ENCODE data around the gene CCDC77. TPM values are rescaled to one million over a fixed set of nuclear protein-coding genes. Genes with fewer than 3 reads are reported as not detected.

Gene CCDC77
- polyA plus RNA-seq, 1 of the 3 experiments (the other 2 are of a cell fraction): 5.9 TPM

- TF ChIP-seq USF1 (IDR thresholded peaks at IDR 0.05; ENCODE audit: borderline replicate concordance, low read depth) (no peak), FOSL2 (IDR thresholded peaks at IDR 0.05; ENCODE audit: borderline replicate concordance, low read depth) (no peak), GATA2 (CRISPR knock-in tag; IDR thresholded peaks at IDR 0.05) (no peak), EP300 (IDR thresholded peaks at IDR 0.05; ENCODE audit: borderline replicate concordance in 1 of 2, low read depth in 1 of 2, low read length in 1 of 2) (no peak), GABPA (IDR thresholded peaks at IDR 0.05; ENCODE audit: low read depth) (no peak), JUND (IDR thresholded peaks at IDR 0.05) (no peak), ZBTB33 (IDR thresholded peaks at IDR 0.05; ENCODE audit: borderline replicate concordance, low read depth) (no peak), EZH2phosphoT487 (IDR thresholded peaks at IDR 0.05; ENCODE audit: borderline replicate concordance, low read depth) (no peak), SMC3 (IDR thresholded peaks at IDR 0.05; ENCODE audit: low read depth, low read length) (no peak), RXRA (IDR thresholded peaks at IDR 0.05; ENCODE audit: borderline replicate concordance, low read depth) (no peak), USF2 (IDR thresholded peaks at IDR 0.05; ENCODE audit: borderline replicate concordance, low read depth, low read length) (no peak), RFX5 (IDR thresholded peaks at IDR 0.05; ENCODE audit: low read length) (no peak), FOXJ3 (CRISPR knock-in tag; IDR thresholded peaks at IDR 0.05) (no peak)
- peaks cover 24 to 35% of the 10 kb centered on the region in 2 experiments for H3K36me3 ChIP-seq (replicated peaks in 1 of 2; ENCODE audit: control insufficient read depth in 1 of 2, insufficient read depth in 2 of 2, low read length in 1 of 2)
- H3K4me3 ChIP-seq (ENCODE audit: low read depth in 2 of 2, low read length in 1 of 2): peak overlapping the region; percentile 85 to 87
- peak overlapping the region; percentile 96 for H3K9ac ChIP-seq
- ChIA-PET POLR2A (interaction anchor here (2.4 kb wide), 1 partner anchor 14 kb away, joined by 16 read pairs; the partner anchor contains the start of gene CCDC77), CTCF (interaction anchor here (0.6 kb wide), 1 partner anchor 159 kb away, joined by 3 read pairs; no protein-coding TSS in a partner anchor)
- H3K9me2 ChIP-seq: no peaks in the 10 kb centered on the region
- H3K4me1 ChIP-seq (ENCODE audit: control insufficient read depth in 1 of 2, insufficient read depth in 2 of 2, low read depth in 1 of 2, low read length in 1 of 2): peaks cover 0 to 3% of the 10 kb centered on the region in 2 experiments; a peak in 3 of 4 replicates
- peak overlapping the region; percentile 79 for H3K4me2 ChIP-seq
- no peaks in the 10 kb centered on the region for H3K9me3 ChIP-seq
- H2AFZ ChIP-seq (ENCODE audit: low read depth): no peak overlapping the region
- H3K27ac ChIP-seq (ENCODE audit: low read depth in 2 of 2, low read length in 1 of 2): peak overlapping the region; percentile 97 to 99; a peak in 3 of 4 replicates
- WGBS (ENCODE audit: low lambda C conversion rate): 0% methylated on average over 2 of the region's 2 CpGs
- peaks cover 61% of the 10 kb centered on the region for H3K79me2 ChIP-seq (ENCODE audit: insufficient read depth)
- H3K27me3 ChIP-seq (ENCODE audit: insufficient read depth): no peaks in the 10 kb centered on the region
- DNase-seq: no peak
- H4K20me1 ChIP-seq (ENCODE audit: insufficient read depth): peaks cover 29% of the 10 kb centered on the region
- peaks cover 23% of the 10 kb centered on the region for H3F3A ChIP-seq (replicated peaks; ENCODE audit: insufficient read depth)
These were observed 13.4 kb upstream of the CCDC77 start for GRCh38 chr12:388012-388411.

Data from SK-N-SH (cell line).